HepG2 (cell line): ENCODE results near the gene OPRL1. TPM values are rescaled to one million over a fixed set of nuclear protein-coding genes. Genes with fewer than 3 reads are reported as not detected.

ENCODE experiments used
- ATF2 ChIP-seq: sonication (generic); formaldehyde crosslinking; IDR thresholded peaks from 2 replicates; pipeline ENCODE4 v1.4.0; 2020; ENCODE audit warnings: missing genetic modification reagents
- ATF7 ChIP-seq, 2 experiments: fragments of 450-650 bp in 1 of 2; sonication (generic) in 1 of 2; formaldehyde crosslinking in 1 of 2; IDR thresholded peaks; 2 replicates each; pipeline versions ENCODE4 v1.4.0 to v1.6.1; 2016 to 2020; ENCODE audit warnings: antibody characterized with exemption in 1 of 2, mild to moderate bottlenecking in 1 of 2, missing genetic modification reagents in 1 of 2
- CBX2 ChIP-seq, 2 experiments: fragments of 200-600 bp in 1 of 2; sonication (generic); formaldehyde crosslinking in 1 of 2; IDR thresholded peaks; 2 replicates each; pipeline versions ENCODE4 v1.7.0 to v1.8.1; 2018 to 2022; ENCODE audit warnings: low read depth in 2 of 2, low read length in 1 of 2, mild to moderate bottlenecking in 1 of 2, missing genetic modification reagents in 1 of 2
- CEBPG ChIP-seq: IDR thresholded peaks from 2 replicates; pipeline ENCODE4 v1.6.1; 2016
- DRAP1 ChIP-seq: IDR thresholded peaks from 2 replicates; pipeline ENCODE4 v1.6.1; 2016; ENCODE audit warnings: missing genetic modification reagents, missing compliant biosample characterization
- FOSL1 ChIP-seq: sonication (generic); formaldehyde crosslinking; IDR thresholded peaks from 2 replicates; pipeline ENCODE4 v1.9.0; 2021; ENCODE audit warnings: missing genetic modification reagents, borderline replicate concordance
- KDM6A ChIP-seq: IDR thresholded peaks from 2 replicates; pipeline ENCODE4 v1.6.1; 2016; ENCODE audit warnings: low read depth
- MED1 ChIP-seq: sonication (generic); formaldehyde crosslinking; IDR thresholded peaks from 2 replicates; pipeline ENCODE4 v1.4.0; 2020; ENCODE audit warnings: missing genetic modification reagents
- MEIS1 ChIP-seq: sonication (generic); formaldehyde crosslinking; IDR thresholded peaks from 2 replicates; pipeline ENCODE4 v1.9.0; 2021; ENCODE audit warnings: mild to moderate bottlenecking, missing genetic modification reagents, moderate library complexity, borderline replicate concordance
- RBM22 ChIP-seq: fragments of 200-400 bp; formaldehyde crosslinking; optimal IDR thresholded peaks from 2 replicates; pipeline ENCODE3; 2017; ENCODE audit warnings: mild to moderate bottlenecking, low read length, moderate library complexity
- SAFB2 ChIP-seq: sonication (generic); formaldehyde crosslinking; IDR thresholded peaks from 2 replicates; pipeline ENCODE4 v1.5.1; 2020; ENCODE audit warnings: missing genetic modification reagents, low read depth, mild to moderate bottlenecking, borderline replicate concordance
- SIX1 ChIP-seq: sonication (generic); formaldehyde crosslinking; IDR thresholded peaks from 2 replicates; pipeline ENCODE4 v1.4.0; 2020; ENCODE audit warnings: missing genetic modification reagents, borderline replicate concordance
- SRF ChIP-seq: IDR thresholded peaks from 2 replicates; pipeline ENCODE4 v1.6.1; 2011; ENCODE audit warnings: mild to moderate bottlenecking, low read depth, low read length, moderate library complexity
- TBX3 ChIP-seq: fragments of 450-650 bp; IDR thresholded peaks from 2 replicates; pipeline ENCODE4 v1.6.1; 2017; ENCODE audit warnings: antibody characterized with exemption, mild to moderate bottlenecking, inconsistent platforms, borderline replicate concordance
- TEAD2 ChIP-seq: sonication (generic); formaldehyde crosslinking; IDR thresholded peaks from 2 replicates; pipeline ENCODE4 v1.9.0; 2021; ENCODE audit warnings: missing genetic modification reagents
- TOE1 ChIP-seq: sonication (generic); formaldehyde crosslinking; IDR thresholded peaks from 2 replicates; pipeline ENCODE4 v1.4.0; 2020; ENCODE audit warnings: mild to moderate bottlenecking, missing genetic modification reagents
- YEATS4 ChIP-seq: sonication (generic); formaldehyde crosslinking; IDR thresholded peaks from 2 replicates; pipeline ENCODE4 v1.4.0; 2020; ENCODE audit warnings: missing genetic modification reagents, borderline replicate concordance
- ZBTB38 ChIP-seq: sonication (generic); formaldehyde crosslinking; IDR thresholded peaks from 2 replicates; pipeline ENCODE4 v1.5.1; 2020; ENCODE audit warnings: mild to moderate bottlenecking, missing genetic modification reagents
- ZFY ChIP-seq: sonication (generic); formaldehyde crosslinking; IDR thresholded peaks from 2 replicates; pipeline ENCODE4 v1.4.0; 2020; ENCODE audit warnings: missing genetic modification reagents
- ZMYM2 ChIP-seq: sonication (generic); formaldehyde crosslinking; IDR thresholded peaks from 2 replicates; pipeline ENCODE4 v1.8.0; 2022; ENCODE audit warnings: mild to moderate bottlenecking, missing genetic modification reagents
- ZNF337 ChIP-seq: sonication (generic); formaldehyde crosslinking; IDR thresholded peaks from 2 replicates; pipeline ENCODE4 v1.5.1; 2020; ENCODE audit warnings: missing genetic modification reagents, low read depth, mild to moderate bottlenecking, borderline replicate concordance
- ZNF580 ChIP-seq: IDR thresholded peaks from 2 replicates; pipeline ENCODE4 v1.6.1; 2016; ENCODE audit warnings: low read depth, borderline replicate concordance
- ZNF614 ChIP-seq: IDR thresholded peaks from 2 replicates; pipeline ENCODE4 v1.6.1; 2018; ENCODE audit warnings: missing biosample characterization, missing genetic modification reagents, inconsistent platforms, borderline replicate concordance
- ZNF644 ChIP-seq: IDR thresholded peaks from 2 replicates; pipeline ENCODE4 v1.6.1; 2016; ENCODE audit warnings: low read depth
- ZNF770 ChIP-seq: sonication (generic); formaldehyde crosslinking; IDR thresholded peaks from 2 replicates; pipeline ENCODE4 v1.5.0; 2020; ENCODE audit warnings: mild to moderate bottlenecking, missing genetic modification reagents
- ZNF777 ChIP-seq: sonication (generic); formaldehyde crosslinking; IDR thresholded peaks from 2 replicates; pipeline ENCODE4 v1.4.0; 2020; ENCODE audit warnings: missing genetic modification reagents
- ZNF850 ChIP-seq: sonication (generic); formaldehyde crosslinking; conservative IDR thresholded peaks from 2 replicates; pipeline ENCODE4 v1.9.0; 2021; ENCODE audit warnings: mild to moderate bottlenecking, missing genetic modification reagents
- polyA plus RNA-seq, 8 experiments: library from polyadenylated mRNA; depleted of rRNA in 3 of 8; stranded (reverse) in 7 of 8; unstranded in 1 of 8; fragments of >200 nt; fragmentation: Illumina TruSeq in 4 of 8; extraction: Trizol in 4 of 8; gene quantifications; 2 replicates each; pipeline versions ENCODE4 v1.2.1 to v1.2.3, GENCODE V29; 2011 to 2016; ENCODE audit warnings: low read depth in 4 of 8, missing spikeins in 1 of 8, mixed read lengths in 1 of 8; ENCODE audit not compliant: insufficient read depth in 1 of 8
- total RNA-seq, 5 experiments: library from RNA; depleted of rRNA; stranded (reverse); fragments of >200 nt; fragmentation: Illumina TruSeq; extraction: Trizol; gene quantifications; 2 replicates each; pipeline ENCODE4 v1.2.3, GENCODE V29; 2016; ENCODE audit warnings: low read depth in 1 of 5

OPRL1 gene
- total and polyA plus RNA-seq, 2 of the 13 experiments (the other 11 are each of a cell fraction or from before 2014, with no cell fraction given), result 0.35 to 0.71 TPM

GRCh38 chr20:64036346-64037198, 43.3 kb upstream of the OPRL1 start (continued):
- TF ChIP-seq KDM6A (no peak), SRF (no peak), ZNF614 (CRISPR knock-in tag) (no peak; the same call in 1 of the 2 replicates), CBX2 (IDR thresholded peaks at IDR 0.05; ENCODE audit: low read depth, low read length) (no peak), CBX2 (CRISPR knock-in tag; IDR thresholded peaks at IDR 0.05; ENCODE audit: low read depth) (no peak), TBX3 (no peak), TEAD2 (no peak), ZNF337 (CRISPR knock-in tag) (0 out of 2 replicates have a peak, but pooled peaks have one; percentile 24), YEATS4 (CRISPR knock-in tag) (peak; percentile 20; the same call in 1 of the 2 replicates), ATF2 (CRISPR knock-in tag) (0 out of 2 replicates have a peak, but pooled peaks have one; percentile 35), ZNF850 (CRISPR knock-in tag) (no peak), ZFY (CRISPR knock-in tag) (peak; percentile 50; the same call in 1 of the 2 replicates), ZNF777 (no peak), ZNF580 (CRISPR knock-in tag) (no peak), MED1 (CRISPR knock-in tag) (no peak), ATF7 (IDR thresholded peaks at IDR 0.05) (no peak), ATF7 (CRISPR knock-in tag; IDR thresholded peaks at IDR 0.05) (no peak; the same call in 1 of the 2 replicates), ZNF770 (no peak), CEBPG (peak; percentile 42), ZNF644 (CRISPR knock-in tag) (no peak), SIX1 (CRISPR knock-in tag) (peak; percentile 68), ZBTB38 (no peak; the same call in 1 of the 2 replicates), SAFB2 (peak; percentile 83; the same call in 1 of the 2 replicates), RBM22 (peak; percentile 3), MEIS1 (CRISPR knock-in tag) (no peak; the same call in 1 of the 2 replicates), DRAP1 (CRISPR knock-in tag) (0 out of 2 replicates have a peak, but pooled peaks have one; percentile 36), FOSL1 (CRISPR knock-in tag) (no peak), ZMYM2 (CRISPR knock-in tag) (no peak), TOE1 (CRISPR knock-in tag) (no peak)
